Loucy (cell line): Measurements from ENCODE around the gene FAM20C.

Source experiments
- EZH2phosphoT487 ChIP-seq: fragments of 200-600 bp; IDR thresholded peaks from 2 replicates; pipeline ENCODE4 v1.6.1; 2018; ENCODE audit warnings: antibody characterized with exemption, mild to moderate bottlenecking, moderate library complexity, borderline replicate concordance
- TF ChIP-seq, protein P1 (sequence below): fragments of 200-600 bp; sonication (generic); conservative IDR thresholded peaks from 2 replicates; pipeline ENCODE4 v1.5.1; 2014; ENCODE audit warnings: mild to moderate bottlenecking, antibody characterized with exemption, low read length

DNA sequence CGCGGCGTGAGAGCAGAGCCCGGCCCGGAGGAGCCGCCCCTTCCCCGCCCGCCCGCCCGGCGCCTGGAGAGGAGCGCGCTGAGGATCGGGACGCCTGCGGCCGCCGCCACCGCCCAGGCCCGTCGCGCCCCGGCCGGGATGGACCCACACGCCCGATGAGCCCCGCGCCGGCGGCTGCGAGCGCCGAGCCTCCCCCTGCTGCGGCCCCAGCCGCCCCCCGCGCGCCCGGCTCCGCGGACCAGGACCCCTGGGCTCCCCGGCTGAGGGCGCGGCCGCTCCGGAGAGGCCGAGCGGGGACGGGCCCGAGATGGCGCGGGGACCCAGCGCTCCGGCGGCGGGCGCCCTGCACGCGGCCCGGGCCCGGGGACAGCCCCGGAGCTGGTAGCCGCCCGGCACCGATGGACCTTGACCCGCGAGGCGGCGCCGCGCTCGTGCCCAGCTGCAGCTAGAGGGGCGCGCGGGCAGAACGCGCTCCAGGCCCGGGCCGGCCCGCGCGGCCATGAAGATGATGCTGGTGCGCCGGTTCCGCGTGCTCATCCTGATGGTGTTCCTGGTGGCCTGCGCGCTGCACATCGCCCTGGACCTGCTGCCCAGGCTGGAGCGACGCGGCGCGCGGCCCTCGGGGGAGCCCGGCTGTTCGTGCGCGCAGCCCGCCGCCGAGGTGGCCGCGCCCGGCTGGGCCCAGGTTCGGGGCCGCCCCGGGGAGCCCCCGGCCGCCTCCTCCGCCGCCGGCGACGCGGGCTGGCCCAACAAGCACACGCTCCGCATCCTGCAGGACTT lies 520 bp downstream of the FAM20C start:
- TF ChIP-seq, protein P1, sequence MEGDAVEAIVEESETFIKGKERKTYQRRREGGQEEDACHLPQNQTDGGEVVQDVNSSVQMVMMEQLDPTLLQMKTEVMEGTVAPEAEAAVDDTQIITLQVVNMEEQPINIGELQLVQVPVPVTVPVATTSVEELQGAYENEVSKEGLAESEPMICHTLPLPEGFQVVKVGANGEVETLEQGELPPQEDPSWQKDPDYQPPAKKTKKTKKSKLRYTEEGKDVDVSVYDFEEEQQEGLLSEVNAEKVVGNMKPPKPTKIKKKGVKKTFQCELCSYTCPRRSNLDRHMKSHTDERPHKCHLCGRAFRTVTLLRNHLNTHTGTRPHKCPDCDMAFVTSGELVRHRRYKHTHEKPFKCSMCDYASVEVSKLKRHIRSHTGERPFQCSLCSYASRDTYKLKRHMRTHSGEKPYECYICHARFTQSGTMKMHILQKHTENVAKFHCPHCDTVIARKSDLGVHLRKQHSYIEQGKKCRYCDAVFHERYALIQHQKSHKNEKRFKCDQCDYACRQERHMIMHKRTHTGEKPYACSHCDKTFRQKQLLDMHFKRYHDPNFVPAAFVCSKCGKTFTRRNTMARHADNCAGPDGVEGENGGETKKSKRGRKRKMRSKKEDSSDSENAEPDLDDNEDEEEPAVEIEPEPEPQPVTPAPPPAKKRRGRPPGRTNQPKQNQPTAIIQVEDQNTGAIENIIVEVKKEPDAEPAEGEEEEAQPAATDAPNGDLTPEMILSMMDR: no peak
- TF ChIP-seq EZH2phosphoT487: no peak
